Testis (tissue), 2 donors: ENCODE measurements around the gene NPFFR2.

Experiments
- POLR2A ChIP-seq: fragments of 450-650 bp; IDR thresholded peaks from one replicate; pipeline ENCODE4 v1.6.1; 2017; ENCODE audit warnings: antibody characterized with exemption, mild to moderate bottlenecking, moderate library complexity
- TF ChIP-seq, protein P1 (sequence below), 3 experiments: fragments of 450-650 bp in 2 of 3; fragments of 200-600 bp in 1 of 3; sonication (generic) in 1 of 3; IDR thresholded peaks; one replicate each; pipeline ENCODE4 v1.5.1; 2016 to 2019; ENCODE audit warnings: antibody characterized with exemption in 3 of 3, mild to moderate bottlenecking in 2 of 3, moderate library complexity in 1 of 3

DNA sequence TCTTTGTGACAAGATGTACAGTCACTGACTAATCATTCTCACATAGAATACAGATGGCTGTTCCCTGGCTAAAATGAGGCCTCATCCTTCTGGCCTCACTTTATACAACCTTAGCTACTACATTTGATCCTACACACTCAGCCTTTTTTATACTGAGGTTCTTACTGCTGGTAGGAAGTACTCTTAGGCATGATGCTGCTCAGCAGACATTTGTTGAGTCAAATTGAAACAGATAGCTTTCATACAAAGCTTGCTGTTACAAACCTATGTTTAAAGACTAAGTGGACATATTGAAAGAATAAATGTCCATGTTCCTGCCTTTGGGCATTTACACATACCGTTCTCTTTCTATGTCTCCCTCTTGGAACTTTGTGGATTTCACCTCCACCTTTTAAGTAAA, 154.9 kb downstream of the NPFFR2 start:
- no peak for TF ChIP-seq POLR2A
- TF ChIP-seq, protein P1, sequence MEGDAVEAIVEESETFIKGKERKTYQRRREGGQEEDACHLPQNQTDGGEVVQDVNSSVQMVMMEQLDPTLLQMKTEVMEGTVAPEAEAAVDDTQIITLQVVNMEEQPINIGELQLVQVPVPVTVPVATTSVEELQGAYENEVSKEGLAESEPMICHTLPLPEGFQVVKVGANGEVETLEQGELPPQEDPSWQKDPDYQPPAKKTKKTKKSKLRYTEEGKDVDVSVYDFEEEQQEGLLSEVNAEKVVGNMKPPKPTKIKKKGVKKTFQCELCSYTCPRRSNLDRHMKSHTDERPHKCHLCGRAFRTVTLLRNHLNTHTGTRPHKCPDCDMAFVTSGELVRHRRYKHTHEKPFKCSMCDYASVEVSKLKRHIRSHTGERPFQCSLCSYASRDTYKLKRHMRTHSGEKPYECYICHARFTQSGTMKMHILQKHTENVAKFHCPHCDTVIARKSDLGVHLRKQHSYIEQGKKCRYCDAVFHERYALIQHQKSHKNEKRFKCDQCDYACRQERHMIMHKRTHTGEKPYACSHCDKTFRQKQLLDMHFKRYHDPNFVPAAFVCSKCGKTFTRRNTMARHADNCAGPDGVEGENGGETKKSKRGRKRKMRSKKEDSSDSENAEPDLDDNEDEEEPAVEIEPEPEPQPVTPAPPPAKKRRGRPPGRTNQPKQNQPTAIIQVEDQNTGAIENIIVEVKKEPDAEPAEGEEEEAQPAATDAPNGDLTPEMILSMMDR (IDR thresholded peaks at IDR 0.05) = no peak
